Brain microvascular endothelial cell (primary cell): Measurements from ENCODE around the gene SLC24A3.

Source experiments
- DNase-seq: peaks from one replicate; pipeline ENCODE4 v3.0.0-alpha.2; 2020
- H3K27ac ChIP-seq: fragments of 250-450 bp; sonication (Bioruptor Pico); 2 replicates; pipeline ENCODE4 v1.5.1; 2020; ENCODE audit warnings: mild to moderate bottlenecking, moderate library complexity
- H3K27me3 ChIP-seq: fragments of 250-450 bp; sonication (Bioruptor Pico); replicated peaks from 2 replicates; pipeline ENCODE4 v1.5.1; 2020; ENCODE audit warnings: mild to moderate bottlenecking
- H3K36me3 ChIP-seq: fragments of 250-450 bp; sonication (Bioruptor Pico); replicated peaks from 2 replicates; pipeline ENCODE4 v1.5.1; 2020; ENCODE audit warnings: mild to moderate bottlenecking
- H3K4me3 ChIP-seq: 2 replicates; pipeline ENCODE4 v1.5.1; 2011; ENCODE audit warnings: low read depth, mild to moderate bottlenecking, control low read depth, low read length, moderate library complexity
- in situ Hi-C: cut with HindIII; loops from 2 replicates; pipeline ENCODE4 v1.10.0; 2017; ENCODE audit warnings: low sequenced_read_pairs, low pct_ligation_motif_present
- TF ChIP-seq, protein P1 (sequence below): IDR thresholded peaks from 2 replicates; pipeline ENCODE4 v1.5.1; 2011; ENCODE audit warnings: low read depth, mild to moderate bottlenecking, moderate library complexity, low read length, control low read depth, inconsistent platforms; ENCODE audit errors: missing control alignments

Gene SLC24A3

GRCh38 chr20:19375801-19376200, 163.4 kb downstream of the SLC24A3 start:
- in situ Hi-C loops, result no loop called here
- TF ChIP-seq, protein P1, sequence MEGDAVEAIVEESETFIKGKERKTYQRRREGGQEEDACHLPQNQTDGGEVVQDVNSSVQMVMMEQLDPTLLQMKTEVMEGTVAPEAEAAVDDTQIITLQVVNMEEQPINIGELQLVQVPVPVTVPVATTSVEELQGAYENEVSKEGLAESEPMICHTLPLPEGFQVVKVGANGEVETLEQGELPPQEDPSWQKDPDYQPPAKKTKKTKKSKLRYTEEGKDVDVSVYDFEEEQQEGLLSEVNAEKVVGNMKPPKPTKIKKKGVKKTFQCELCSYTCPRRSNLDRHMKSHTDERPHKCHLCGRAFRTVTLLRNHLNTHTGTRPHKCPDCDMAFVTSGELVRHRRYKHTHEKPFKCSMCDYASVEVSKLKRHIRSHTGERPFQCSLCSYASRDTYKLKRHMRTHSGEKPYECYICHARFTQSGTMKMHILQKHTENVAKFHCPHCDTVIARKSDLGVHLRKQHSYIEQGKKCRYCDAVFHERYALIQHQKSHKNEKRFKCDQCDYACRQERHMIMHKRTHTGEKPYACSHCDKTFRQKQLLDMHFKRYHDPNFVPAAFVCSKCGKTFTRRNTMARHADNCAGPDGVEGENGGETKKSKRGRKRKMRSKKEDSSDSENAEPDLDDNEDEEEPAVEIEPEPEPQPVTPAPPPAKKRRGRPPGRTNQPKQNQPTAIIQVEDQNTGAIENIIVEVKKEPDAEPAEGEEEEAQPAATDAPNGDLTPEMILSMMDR, result no peak
- DNase-seq, result no peak
- no peak overlapping the region for H3K4me3 ChIP-seq
- H3K27ac ChIP-seq, result no peak overlapping the region
- no peaks in the 10 kb centered on the region for H3K36me3 ChIP-seq
- no peaks in the 10 kb centered on the region for H3K27me3 ChIP-seq

GRCh38 chr20:19376451-19377229, 164.2 kb downstream of the SLC24A3 start:
- TF ChIP-seq, protein P1, result no peak
- Histone ChIP-seq H3K27ac (no peak overlapping the region), H3K36me3 (no peaks in the 10 kb centered on the region), H3K27me3 (no peaks in the 10 kb centered on the region), H3K4me3 (no peak overlapping the region)
- DNase-seq, result no peak
- in situ Hi-C loops, result no loop called here

GRCh38 chr20:19378058-19378457, 165.6 kb downstream of the SLC24A3 start:
- Histone ChIP-seq H3K4me3 (no peak overlapping the region), H3K27me3 (no peaks in the 10 kb centered on the region), H3K27ac (no peak overlapping the region), H3K36me3 (no peaks in the 10 kb centered on the region)
- TF ChIP-seq, protein P1, result no peak
- DNase-seq, result no peak
- in situ Hi-C loops, result no loop called here

DNA sequence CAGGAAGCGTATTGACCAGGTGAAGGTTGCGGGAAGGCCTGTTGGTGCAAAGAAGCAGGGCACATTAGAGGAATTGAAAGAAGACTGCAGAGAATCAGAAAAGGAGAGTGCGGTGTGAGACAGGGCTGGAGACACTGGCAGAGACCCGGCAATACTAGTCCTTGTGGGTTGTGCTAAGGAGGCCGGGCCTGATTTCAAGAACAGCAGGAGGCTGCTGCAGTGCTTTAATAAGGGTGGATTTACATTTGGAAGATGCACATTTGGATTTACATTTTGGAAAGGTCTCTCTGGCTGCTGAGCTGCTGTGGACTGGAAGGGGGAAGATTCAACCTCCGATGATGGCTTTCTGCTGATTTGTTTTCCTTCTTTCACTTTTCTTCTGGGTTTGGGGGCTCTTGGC, 167.8 kb downstream of the SLC24A3 start:
- in situ Hi-C loops, result no loop called here
- DNase-seq, result no peak
- no peaks in the 10 kb centered on the region for H3K27me3 ChIP-seq

DNA sequence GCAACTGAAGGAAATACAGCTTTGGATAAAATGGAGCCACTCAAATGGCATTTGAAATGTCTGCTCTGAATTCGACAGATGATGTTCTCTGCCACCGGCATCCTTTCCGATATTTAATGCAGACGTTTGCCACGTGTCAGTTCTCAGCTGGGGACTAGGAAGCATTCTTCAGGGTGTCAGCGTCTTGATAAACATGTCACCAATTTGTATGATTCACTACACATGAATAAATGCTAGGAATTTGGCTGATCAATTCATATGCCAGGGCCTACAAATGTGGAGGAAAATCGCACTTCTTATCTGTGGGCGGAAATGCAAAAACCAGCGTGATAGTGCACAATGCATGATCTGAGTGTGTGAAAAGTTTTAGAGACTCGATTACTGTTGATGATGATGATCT, 169.5 kb downstream of the SLC24A3 start:
- no peak for DNase-seq
- Histone ChIP-seq H3K27ac (no peak overlapping the region), H3K27me3 (no peaks in the 10 kb centered on the region), H3K4me3 (no peak overlapping the region), H3K36me3 (no peaks in the 10 kb centered on the region)
- in situ Hi-C loops, result no loop called here
- TF ChIP-seq, protein P1, result no peak

More for the DNA sequence above, 167.8 kb downstream of the SLC24A3 start:
- Histone ChIP-seq H3K4me3 (no peak overlapping the region), H3K36me3 (no peaks in the 10 kb centered on the region), H3K27ac (no peak overlapping the region)
- TF ChIP-seq, protein P1, result no peak
